Heart left ventricle (tissue), 16 donors: Measurements from ENCODE around the gene EHD1. TPM values are rescaled to one million over a fixed set of nuclear protein-coding genes. Genes with fewer than 3 reads are reported as not detected.

Experiments
- ATAC-seq, 4 donors: fragments of 200-7000 bp; cut with Tn5 transposase; one replicate each; pipeline ENCODE4 v1.9.1; 2020 to 2022; ENCODE audit warnings: moderate library complexity in 4 of 4, mild to moderate bottlenecking in 3 of 4, moderate number of reproducible peaks in 1 of 4
- DNase-seq, 5 donors: peaks; one replicate each; pipeline ENCODE4 v3.0.0-alpha.2; 2020
- H3K27ac ChIP-seq, 12 donors: fragments of 200-600 bp; sonication (generic) in 4 of 12; one replicate each; pipeline versions ENCODE4 v1.5.0 to v1.8.0; 2016 to 2022; ENCODE audit warnings: mild to moderate bottlenecking in 2 of 12
- H3K27me3 ChIP-seq, 9 donors: fragments of 200-600 bp; sonication (generic) in 2 of 9; one replicate each; pipeline versions ENCODE4 v1.5.1 to v1.8.0; 2016 to 2022; ENCODE audit warnings: mild to moderate bottlenecking in 3 of 9
- H3K36me3 ChIP-seq, 9 donors: fragments of 200-600 bp; sonication (generic) in 2 of 9; one replicate each; pipeline versions ENCODE4 v1.5.0 to v1.8.0; 2018 to 2022; ENCODE audit warnings: mild to moderate bottlenecking in 2 of 9
- H3K4me1 ChIP-seq, 12 donors: fragments of 200-600 bp; sonication (generic) in 4 of 12; one replicate each; pipeline versions ENCODE4 v1.5.0 to v1.8.0; 2016 to 2022; ENCODE audit warnings: mild to moderate bottlenecking in 3 of 12
- H3K4me3 ChIP-seq, 12 donors: fragments of 200-600 bp; sonication (generic) in 4 of 12; one replicate each; pipeline versions ENCODE4 v1.5.0 to v1.8.0; 2017 to 2022; ENCODE audit warnings: mild to moderate bottlenecking in 9 of 12, moderate library complexity in 4 of 12
- H3K9me3 ChIP-seq, 12 donors: fragments of 200-600 bp; sonication (generic) in 4 of 12; one replicate each; pipeline versions ENCODE4 v1.5.0 to v1.8.0; 2016 to 2022; ENCODE audit warnings: mild to moderate bottlenecking in 1 of 12
- POLR2A ChIP-seq, 2 donors: fragments of 450-650 bp; IDR thresholded peaks; one replicate each; pipeline ENCODE4 v1.6.1; 2017; ENCODE audit warnings: antibody characterized with exemption in 2 of 2, mild to moderate bottlenecking in 2 of 2, moderate library complexity in 2 of 2
- WGBS, 4 donors: extraction: QIAGEN DNeasy Blood & Tissue Kit in 2 of 4; methylation state at CpG; one replicate each; pipeline versions ENCODE4 v1.1.5 to v1.1.7; 2013 to 2018; 5-methylcytosine and 5-hydroxymethylcytosine counted together
- intact Hi-C, 10 donors: fragments of 100-400 bp; cut with DNase I; formaldehyde crosslinking; loops; one replicate each; pipeline versions ENCODE4 v1.11.1 to v1.14.2; 2022
- polyA plus RNA-seq, 2 donors: library from polyadenylated mRNA; stranded (reverse); fragments of 200-250 nt; gene quantifications; one replicate each; pipeline ENCODE4 v1.2.3, GENCODE V29; 2013
- total RNA-seq, 9 donors: library from RNA; depleted of rRNA in 2 of 9; stranded (reverse); fragments of >200 nt in 2 of 9; fragmentation: NEBNext Ultra II Directional in 3 of 9; extraction: Animal tissue kit (Norgen Biotek cat#: 25700) in 3 of 9; gene quantifications; one replicate each; pipeline versions ENCODE4 v1.1.0 to v1.2.4, GENCODE V29; 2016 to 2023
- TF ChIP-seq, protein P1 (sequence below), 12 donors: fragments of 200-600 bp; sonication (generic) in 4 of 12; IDR thresholded peaks; one replicate each; pipeline versions ENCODE4 v1.5.0 to v1.8.0; 2018 to 2022; ENCODE audit warnings: antibody characterized with exemption in 12 of 12, mild to moderate bottlenecking in 5 of 12
- donor health status: ischemic (EF 13 %, LVEDD 7.1; RV severe dilation, severe dysfunction).
- donor health status: healthy with polysubstance abuse.
- donor health status: DM: no; HTN: yes; CAD: no.
- donor health status: DM: no; HTN: no; CAD: no.
- donor health status: ischemic (EF 25% LVEDD 6.9; RV normal size, moderate dysfunction).
- donor health status: ischemic (EF 25% LVEDD 5.7; RV mildly dilated, moderate dysfunction).
- donor health status: healthy.
- donor health status: DM: yes; HTN: yes; CAD: no.
- donor health status: ischemic (EF 35%, LVEDD 5.7; RV mildly dilated, moderate dysfunction).
- donor health status: nonischemic (EF 11% LVEDD 7.7; RV severe dilation, severe dysfunction).
- donor health status: DM: yes; HTN: yes; CAD: no.
- donor health status: PGD.
- donor health status: ischemic (EF 29% LVEDD 5.4; RV normal size, mild dysfunction).
- donor health status: nonischemic (EF 23%, LVEDD 6.1; RV moderate dilation, normal function).

Gene EHD1
- total and polyA plus RNA-seq, 11 donors = 27.9 to 102 (median 58.0) TPM

DNA sequence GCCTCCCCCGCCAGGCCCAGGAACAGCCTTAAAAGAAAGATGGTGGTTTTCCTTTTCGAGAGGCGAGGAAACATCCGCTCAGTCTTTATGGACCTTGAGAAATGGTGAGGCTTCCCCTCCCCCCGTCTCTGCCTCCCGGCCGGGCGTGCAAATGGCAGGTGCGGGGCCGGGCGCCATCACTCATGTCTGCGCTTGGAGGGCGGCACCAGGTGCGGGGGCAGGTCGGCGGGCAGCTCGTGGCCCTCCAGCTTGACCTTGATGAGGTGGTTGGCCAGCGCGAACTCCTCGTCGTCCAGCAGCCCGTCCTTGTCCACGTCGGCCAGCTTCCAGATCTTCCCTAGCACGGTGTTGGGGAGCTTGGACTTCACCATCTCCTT lies 24.3 kb downstream of the EHD1 start:
- Histone ChIP-seq H3K4me3 (peak overlapping the region in 10 of 12 donors; percentile 1 to 43 (median 20)), H3K9me3 (no peaks in the 10 kb centered on the region), H3K36me3 (peaks cover 0 to 64% (median 31%) of the 10 kb centered on the region in 9 donors), H3K4me1 (peaks cover 41 to 100% (median 94%) of the 10 kb centered on the region in 12 donors), H3K27me3 (no peaks in the 10 kb centered on the region), H3K27ac (peak overlapping the region; percentile 5 to 93 (median 88))
- 84 to 93% (median 90%) methylated on average over 21 to 25 of the region's 25 CpGs for WGBS, 4 donors
- intact Hi-C loops = loop anchor here in 1 of 10 donors (10.0 kb wide), 1 partner anchor 261 kb away; the partner anchor contains the start of genes TM7SF2 and ZNHIT2
- TF ChIP-seq, protein P1, sequence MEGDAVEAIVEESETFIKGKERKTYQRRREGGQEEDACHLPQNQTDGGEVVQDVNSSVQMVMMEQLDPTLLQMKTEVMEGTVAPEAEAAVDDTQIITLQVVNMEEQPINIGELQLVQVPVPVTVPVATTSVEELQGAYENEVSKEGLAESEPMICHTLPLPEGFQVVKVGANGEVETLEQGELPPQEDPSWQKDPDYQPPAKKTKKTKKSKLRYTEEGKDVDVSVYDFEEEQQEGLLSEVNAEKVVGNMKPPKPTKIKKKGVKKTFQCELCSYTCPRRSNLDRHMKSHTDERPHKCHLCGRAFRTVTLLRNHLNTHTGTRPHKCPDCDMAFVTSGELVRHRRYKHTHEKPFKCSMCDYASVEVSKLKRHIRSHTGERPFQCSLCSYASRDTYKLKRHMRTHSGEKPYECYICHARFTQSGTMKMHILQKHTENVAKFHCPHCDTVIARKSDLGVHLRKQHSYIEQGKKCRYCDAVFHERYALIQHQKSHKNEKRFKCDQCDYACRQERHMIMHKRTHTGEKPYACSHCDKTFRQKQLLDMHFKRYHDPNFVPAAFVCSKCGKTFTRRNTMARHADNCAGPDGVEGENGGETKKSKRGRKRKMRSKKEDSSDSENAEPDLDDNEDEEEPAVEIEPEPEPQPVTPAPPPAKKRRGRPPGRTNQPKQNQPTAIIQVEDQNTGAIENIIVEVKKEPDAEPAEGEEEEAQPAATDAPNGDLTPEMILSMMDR (IDR thresholded peaks at IDR 0.05) = no peak
- TF ChIP-seq POLR2A (IDR thresholded peaks at IDR 0.05) = no peak
- DNase-seq = no peak
- ATAC-seq = no peak

DNA sequence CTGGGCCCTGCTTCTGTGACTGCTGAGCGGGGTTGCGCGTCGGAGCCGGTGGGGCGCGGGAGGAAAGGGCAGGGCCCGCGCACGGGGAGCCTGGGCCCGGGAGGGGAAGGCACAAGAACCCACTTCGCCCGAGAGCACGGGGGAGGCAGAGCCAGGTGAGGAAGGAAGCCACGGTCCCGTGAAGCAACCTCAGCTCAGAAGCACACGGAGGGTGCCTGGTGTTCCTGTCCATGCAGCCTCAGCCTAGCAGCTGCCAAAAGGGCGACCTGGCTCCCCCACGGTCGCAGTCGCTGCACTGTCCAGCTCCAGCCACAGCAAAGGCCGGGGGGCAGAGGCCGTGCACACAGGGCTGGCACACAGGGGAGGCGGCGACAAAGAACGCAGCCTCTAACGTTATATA lies 24.7 kb downstream of the EHD1 start:
- peak overlapping the region in 11 of 12 donors; percentile 82 to 93 (median 89) for H3K27ac ChIP-seq
- intact Hi-C loops = loop anchor here in 1 of 10 donors (10.0 kb wide), 1 partner anchor 261 kb away; the partner anchor contains the start of genes TM7SF2 and ZNHIT2

DNA sequence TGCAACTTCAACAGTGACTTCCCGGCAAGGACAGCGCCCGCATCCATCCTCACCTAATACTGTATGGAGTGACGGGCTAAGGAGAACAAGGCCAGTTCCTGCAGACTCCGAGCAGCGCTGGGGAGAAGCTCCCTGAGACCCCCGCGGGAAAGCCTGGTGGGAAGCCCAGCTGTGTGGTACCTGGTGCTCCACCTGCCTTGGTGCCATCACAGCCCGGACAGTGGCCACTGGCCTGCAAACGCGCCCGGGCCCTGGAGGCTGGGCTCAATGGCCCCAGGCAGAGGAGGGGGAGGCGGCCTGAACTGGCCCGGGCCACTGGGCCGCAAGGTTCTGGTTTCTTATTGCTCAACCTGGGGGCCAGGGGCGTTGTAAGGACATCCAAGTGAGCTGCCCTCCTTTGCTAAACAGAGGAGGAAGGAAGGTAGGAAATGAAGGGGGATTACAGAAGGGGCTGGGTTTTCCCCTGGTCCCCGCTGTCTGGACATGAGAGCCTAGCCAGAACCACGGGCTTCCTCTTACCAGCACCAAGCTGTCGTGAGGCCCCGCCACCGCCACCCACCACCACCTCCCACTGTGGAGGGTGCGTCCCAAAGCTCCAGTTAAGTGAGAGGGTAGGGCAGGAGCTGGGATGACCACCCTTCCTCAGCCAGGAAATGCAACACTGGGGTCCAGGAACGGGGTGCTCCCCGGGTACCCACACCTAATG lies 25.5 kb downstream of the EHD1 start:
- Histone ChIP-seq H3K36me3 (peaks cover 0 to 54% (median 24%) of the 10 kb centered on the region in 9 donors), H3K4me3 (peak overlapping the region in 4 of 12 donors; percentile 20 to 36 (median 28)), H3K27ac (peak overlapping the region; percentile 45 to 93 (median 88)), H3K4me1 (peaks cover 37 to 100% (median 92%) of the 10 kb centered on the region in 12 donors), H3K27me3 (no peaks in the 10 kb centered on the region), H3K9me3 (no peaks in the 10 kb centered on the region)
- intact Hi-C loops = loop anchor here in 1 of 10 donors (10.0 kb wide), 1 partner anchor 262 kb away; the partner anchor contains the start of genes TM7SF2 and ZNHIT2
- TF ChIP-seq, protein P1 (IDR thresholded peaks at IDR 0.05) = no peak
- TF ChIP-seq POLR2A (IDR thresholded peaks at IDR 0.05) = no peak
- ATAC-seq = no peak
- WGBS, 4 donors = 67 to 78% (median 73%) methylated on average over 20 to 24 of the region's 24 CpGs
- DNase-seq = no peak

More for the DNA sequence above, 24.7 kb downstream of the EHD1 start:
- Histone ChIP-seq H3K27me3 (no peaks in the 10 kb centered on the region), H3K4me3 (peak overlapping the region in 10 of 12 donors; percentile 1 to 43 (median 20)), H3K9me3 (no peaks in the 10 kb centered on the region), H3K4me1 (peaks cover 37 to 100% (median 94%) of the 10 kb centered on the region in 12 donors), H3K36me3 (peaks cover 0 to 61% (median 28%) of the 10 kb centered on the region in 9 donors)
- ATAC-seq (no peak), DNase-seq (no peak)
- 59 to 67% (median 63%) methylated on average over 26 to 27 of the region's 27 CpGs for WGBS, 4 donors
- TF ChIP-seq, protein P1 (IDR thresholded peaks at IDR 0.05) = no peak
- no peak for TF ChIP-seq POLR2A (IDR thresholded peaks at IDR 0.05)

DNA sequence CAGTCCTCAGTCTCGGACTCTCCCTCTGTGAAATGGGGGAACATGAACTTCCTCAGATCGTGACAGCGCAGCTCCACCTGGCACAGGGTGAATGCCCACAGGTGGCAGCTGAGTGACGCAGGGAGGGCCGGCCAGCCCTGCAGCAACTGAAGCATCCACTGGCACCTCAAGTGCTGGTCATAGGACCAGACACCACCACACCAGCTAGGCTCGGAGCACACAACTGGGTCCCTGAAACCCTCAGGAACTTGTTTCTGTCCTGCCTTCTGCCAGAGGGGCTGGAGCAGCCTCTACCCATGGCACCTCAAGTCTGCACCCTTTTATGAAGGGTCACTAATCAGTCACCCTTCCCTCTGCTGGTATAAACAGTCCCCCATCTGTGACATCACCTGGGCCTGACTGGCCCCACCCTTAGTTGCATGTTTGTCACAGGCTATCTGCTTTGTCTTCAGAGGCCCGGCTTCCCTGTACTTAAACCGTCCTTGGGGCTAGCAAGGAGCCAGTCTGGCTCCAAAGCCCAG lies 26.5 kb downstream of the EHD1 start:
- intact Hi-C loops = loop anchor here in 1 of 10 donors (10.0 kb wide), 1 partner anchor 263 kb away; the partner anchor contains the start of genes TM7SF2 and ZNHIT2
- no peaks in the 10 kb centered on the region for H3K9me3 ChIP-seq
- no peak for DNase-seq
- peaks cover 33 to 100% (median 89%) of the 10 kb centered on the region in 12 donors for H3K4me1 ChIP-seq
- no peak overlapping the region for H3K4me3 ChIP-seq
- H3K27me3 ChIP-seq = no peaks in the 10 kb centered on the region
- 74 to 94% (median 83%) methylated on average over 5 to 8 of the region's 8 CpGs for WGBS, 4 donors
- H3K36me3 ChIP-seq = peaks cover 0 to 44% (median 21%) of the 10 kb centered on the region in 9 donors
- ATAC-seq = no peak
- peak overlapping the region in 10 of 12 donors; percentile 82 to 93 (median 89) for H3K27ac ChIP-seq
- TF ChIP-seq POLR2A (IDR thresholded peaks at IDR 0.05) = no peak
- TF ChIP-seq, protein P1 (IDR thresholded peaks at IDR 0.05) = no peak
